ENCODE results near the gene OPALIN.

OPALIN gene

DNA sequence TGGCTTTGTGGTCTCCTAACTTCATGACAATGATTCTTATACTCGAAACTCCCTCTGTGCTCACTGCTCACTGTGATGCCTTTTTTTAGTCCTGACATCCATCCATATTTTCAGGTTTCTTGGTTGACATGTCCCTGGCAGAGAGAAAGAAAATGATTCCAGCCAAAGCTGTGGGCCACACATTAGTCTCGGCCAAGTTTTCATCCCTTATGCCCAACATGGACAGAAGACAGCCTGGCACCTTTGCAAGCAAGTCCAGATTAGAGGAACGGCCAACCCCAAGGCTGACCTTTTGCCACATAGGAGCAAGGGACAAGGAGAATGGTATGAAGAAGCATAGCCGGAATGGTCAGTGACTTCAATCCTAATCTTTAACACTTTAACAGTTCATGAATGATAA lies 8.7 kb upstream of the OPALIN start:
- no peaks in the 10 kb centered on the region for H3K4me1 Mint-ChIP-seq
- CTCF ChIA-PET = no interaction called here
- no peaks in the 10 kb centered on the region for H3K36me3 Mint-ChIP-seq
- no peak overlapping the region for H3K4me3 Mint-ChIP-seq
- H3K27ac Mint-ChIP-seq = no peak overlapping the region
- peaks cover 6% of the 10 kb centered on the region for H3K27me3 Mint-ChIP-seq
- H3K9me3 Mint-ChIP-seq = no peaks in the 10 kb centered on the region
- no peak for DNase-seq

DNA sequence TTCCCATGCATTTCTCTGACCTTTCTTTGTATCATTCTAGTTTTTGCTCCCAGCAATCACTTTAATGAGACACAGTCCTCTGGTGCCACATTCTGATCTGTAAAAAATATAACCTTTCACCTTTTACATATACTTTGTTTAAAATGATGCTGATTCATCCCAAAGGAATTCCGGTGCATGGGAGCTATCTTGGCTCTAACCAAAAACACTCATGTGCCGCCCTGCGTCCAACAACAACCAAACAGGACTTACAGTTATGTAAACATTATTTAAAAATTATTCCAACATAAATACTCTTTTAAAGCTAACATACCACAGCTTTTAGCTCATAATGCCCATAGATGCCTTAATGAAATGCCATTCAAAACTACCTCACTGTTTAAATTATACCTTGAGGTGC lies 7.7 kb upstream of the OPALIN start:
- H3K9me3 Mint-ChIP-seq = no peaks in the 10 kb centered on the region
- H3K4me3 Mint-ChIP-seq = no peak overlapping the region
- no peaks in the 10 kb centered on the region for H3K4me1 Mint-ChIP-seq
- CTCF ChIA-PET = interaction anchor here (1.3 kb wide), 1 partner anchor 364 kb away, joined by 3 read pairs; no protein-coding TSS in a partner anchor
- DNase-seq = no peak
- no peak overlapping the region for H3K27ac Mint-ChIP-seq
- H3K36me3 Mint-ChIP-seq = no peaks in the 10 kb centered on the region
- no peaks in the 10 kb centered on the region for H3K27me3 Mint-ChIP-seq

DNA sequence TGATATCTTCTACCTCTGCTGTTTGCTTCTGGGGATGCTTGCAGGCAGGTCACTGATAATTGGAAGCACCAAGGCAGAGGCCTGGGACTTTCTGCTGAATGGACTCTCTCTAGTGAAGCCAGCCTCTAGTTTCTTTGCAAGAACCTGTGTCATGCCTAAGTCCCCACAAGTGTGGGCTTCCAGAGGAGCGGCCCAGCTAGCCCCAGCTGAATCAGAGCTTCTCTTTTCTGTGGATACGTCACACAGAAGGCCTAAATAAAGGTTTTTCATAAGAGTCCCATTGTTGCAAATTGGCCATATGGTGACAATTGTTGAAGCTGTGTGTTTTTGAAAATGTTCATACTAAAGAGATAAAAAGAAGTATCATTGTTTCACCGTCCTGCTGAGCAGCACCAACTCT lies 6.8 kb upstream of the OPALIN start:
- Mint-ChIP-seq H3K4me1 (no peaks in the 10 kb centered on the region), H3K27ac (no peak overlapping the region), H3K36me3 (no peaks in the 10 kb centered on the region), H3K27me3 (no peaks in the 10 kb centered on the region), H3K4me3 (no peak overlapping the region), H3K9me3 (no peaks in the 10 kb centered on the region)
- no peak for DNase-seq
- CTCF ChIA-PET = interaction anchor here (1.3 to 2.6 kb wide), 3 partner anchors 9 to 363 kb away, joined by 3 to 14 read pairs (median 3); no protein-coding TSS in a partner anchor

DNA sequence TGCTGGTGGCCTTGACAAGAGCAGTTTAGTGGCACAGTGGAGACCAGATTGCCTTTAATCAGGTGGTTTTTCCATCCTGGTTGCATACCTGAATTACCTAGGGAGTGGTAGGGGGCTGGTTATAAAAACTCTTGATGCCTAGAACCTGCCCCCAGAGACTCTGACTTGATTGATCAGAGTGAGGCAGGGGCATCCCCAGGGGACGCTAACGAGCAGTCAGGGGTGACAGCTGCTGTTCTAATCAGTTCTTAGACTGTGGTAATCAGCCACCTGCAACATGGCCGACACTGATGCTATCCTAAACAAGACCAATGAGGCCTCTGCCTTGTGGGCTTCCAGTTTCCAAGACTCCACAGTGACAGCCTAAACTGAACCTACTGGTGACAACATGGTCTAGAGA lies 2.0 kb upstream of the OPALIN start:
- no peaks in the 10 kb centered on the region for H3K36me3 Mint-ChIP-seq
- H3K27ac Mint-ChIP-seq = no peak overlapping the region
- no peaks in the 10 kb centered on the region for H3K4me1 Mint-ChIP-seq
- DNase-seq = no peak
- H3K4me3 Mint-ChIP-seq = no peak overlapping the region
- no peaks in the 10 kb centered on the region for H3K9me3 Mint-ChIP-seq
- peaks cover 7% of the 10 kb centered on the region for H3K27me3 Mint-ChIP-seq
- CTCF ChIA-PET = interaction anchor here (0.7 kb wide), 1 partner anchor 9 kb away, joined by 3 read pairs; no protein-coding TSS in a partner anchor

DNA sequence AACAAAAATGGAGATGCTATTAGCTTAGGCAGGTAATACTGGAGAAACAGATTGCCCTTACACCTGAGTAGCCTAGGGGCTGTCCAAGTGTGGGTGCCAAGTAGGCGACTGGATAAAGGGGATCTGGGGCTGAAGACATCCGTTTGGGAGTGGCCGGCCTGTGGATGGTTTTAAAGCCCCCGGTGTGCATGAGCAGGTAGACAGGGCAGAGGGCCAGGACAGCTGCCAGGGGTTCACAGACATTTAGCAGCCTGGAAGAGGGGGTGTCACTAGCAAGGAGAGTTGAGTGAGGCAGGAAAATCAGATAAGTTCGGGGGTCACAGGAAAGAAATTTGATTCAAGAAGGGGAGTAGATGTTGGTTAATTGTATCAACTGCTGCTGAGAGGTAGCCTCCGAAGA lies 1.5 kb upstream of the OPALIN start:
- H3K27me3 Mint-ChIP-seq = peaks cover 8% of the 10 kb centered on the region

DNA sequence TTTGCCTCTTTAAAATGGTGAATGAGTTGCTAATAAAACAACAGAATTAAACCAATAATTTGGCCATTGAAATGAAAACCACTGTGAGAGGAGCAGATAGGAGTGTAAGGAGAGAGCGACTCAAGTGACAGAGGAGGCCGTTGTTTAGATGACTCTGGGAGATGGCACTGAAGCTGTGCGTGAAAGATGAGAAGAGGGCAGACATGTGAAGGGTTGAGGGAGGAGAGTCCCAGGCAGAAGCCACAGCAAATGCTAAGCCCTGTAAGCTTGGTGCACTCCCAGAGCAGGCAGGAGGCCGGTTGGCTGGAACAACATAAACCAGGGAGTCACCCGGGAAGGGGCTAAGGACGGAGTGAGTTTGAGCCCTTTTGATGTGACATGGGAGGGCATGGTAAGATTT lies 814 bp upstream of the OPALIN start:
- Mint-ChIP-seq H3K36me3 (no peaks in the 10 kb centered on the region), H3K4me1 (no peaks in the 10 kb centered on the region), H3K9me3 (no peaks in the 10 kb centered on the region), H3K27ac (no peak overlapping the region), H3K4me3 (no peak overlapping the region), H3K27me3 (peaks cover 12% of the 10 kb centered on the region)
- CTCF ChIA-PET = no interaction called here
- DNase-seq = no peak

More for the DNA sequence above, 1.5 kb upstream of the OPALIN start:
- Mint-ChIP-seq H3K36me3 (no peaks in the 10 kb centered on the region), H3K27ac (no peak overlapping the region), H3K9me3 (no peaks in the 10 kb centered on the region), H3K4me1 (no peaks in the 10 kb centered on the region), H3K4me3 (no peak overlapping the region)
- DNase-seq = no peak
- CTCF ChIA-PET = interaction anchor here (0.7 kb wide), 1 partner anchor 10 kb away, joined by 3 read pairs; no protein-coding TSS in a partner anchor

DNA sequence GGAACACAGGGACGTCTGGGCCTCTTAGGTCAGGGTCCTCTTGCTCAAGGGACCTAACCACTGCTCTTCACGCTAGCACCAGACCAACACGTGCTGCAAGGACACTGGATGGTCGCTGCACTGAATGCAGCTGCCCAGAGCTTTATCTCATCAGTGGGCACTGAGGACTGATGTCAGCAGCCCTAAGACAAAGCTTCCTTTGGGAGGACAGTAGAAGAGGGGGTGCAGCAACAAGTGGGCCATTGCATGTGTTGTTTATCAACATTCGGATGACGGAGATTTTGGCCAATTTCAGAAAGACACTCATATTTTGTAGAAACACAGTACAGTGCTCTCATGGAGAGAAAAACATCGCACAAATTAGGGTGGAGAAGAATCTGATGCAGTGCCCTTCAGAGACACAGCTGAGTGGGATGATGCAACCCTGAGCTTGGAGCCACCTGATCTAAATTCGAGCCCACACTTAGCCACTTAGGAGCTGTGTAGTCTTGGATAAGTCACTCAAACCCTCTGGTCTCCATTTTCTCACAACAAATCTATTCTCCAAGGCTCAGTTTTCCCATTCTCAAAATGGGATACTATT lies 1.7 kb downstream of the OPALIN start:
- no peak for DNase-seq
- Mint-ChIP-seq H3K9me3 (no peaks in the 10 kb centered on the region), H3K4me1 (no peaks in the 10 kb centered on the region), H3K4me3 (no peak overlapping the region), H3K27ac (no peak overlapping the region), H3K36me3 (no peaks in the 10 kb centered on the region), H3K27me3 (peaks cover 20% of the 10 kb centered on the region)
- CTCF ChIA-PET = interaction anchor here (2.3 kb wide), 1 partner anchor 13 kb away, joined by 7 read pairs; no protein-coding TSS in a partner anchor

DNA sequence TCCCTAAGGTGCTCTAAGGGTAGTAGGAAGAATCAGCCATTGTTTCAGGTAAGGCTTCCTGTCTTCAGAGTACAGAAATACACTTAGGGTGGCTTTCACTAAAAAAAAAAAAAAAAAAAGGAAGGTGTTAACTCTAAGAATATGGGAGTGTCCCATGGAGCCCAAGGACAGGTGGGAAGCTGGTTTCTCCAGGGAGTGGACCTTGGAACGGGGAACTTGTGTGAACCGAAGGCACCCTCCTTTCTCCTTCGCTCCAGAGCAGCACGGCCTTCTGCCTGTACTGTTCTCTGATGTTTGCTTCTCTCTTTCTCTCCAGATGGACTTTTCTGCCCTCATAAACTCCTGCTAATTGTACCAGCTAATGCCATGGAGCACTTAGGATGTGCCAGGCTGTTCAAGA lies 6.2 kb downstream of the OPALIN start:
- H3K27ac Mint-ChIP-seq = no peak overlapping the region
- H3K4me1 Mint-ChIP-seq = no peaks in the 10 kb centered on the region
- DNase-seq = no peak
- H3K4me3 Mint-ChIP-seq = no peak overlapping the region
- H3K27me3 Mint-ChIP-seq = peaks cover 27% of the 10 kb centered on the region
- CTCF ChIA-PET = interaction anchor here (0.7 kb wide), 1 partner anchor 18 kb away, joined by 3 read pairs; no protein-coding TSS in a partner anchor
- H3K9me3 Mint-ChIP-seq = no peaks in the 10 kb centered on the region
- no peaks in the 10 kb centered on the region for H3K36me3 Mint-ChIP-seq

DNA sequence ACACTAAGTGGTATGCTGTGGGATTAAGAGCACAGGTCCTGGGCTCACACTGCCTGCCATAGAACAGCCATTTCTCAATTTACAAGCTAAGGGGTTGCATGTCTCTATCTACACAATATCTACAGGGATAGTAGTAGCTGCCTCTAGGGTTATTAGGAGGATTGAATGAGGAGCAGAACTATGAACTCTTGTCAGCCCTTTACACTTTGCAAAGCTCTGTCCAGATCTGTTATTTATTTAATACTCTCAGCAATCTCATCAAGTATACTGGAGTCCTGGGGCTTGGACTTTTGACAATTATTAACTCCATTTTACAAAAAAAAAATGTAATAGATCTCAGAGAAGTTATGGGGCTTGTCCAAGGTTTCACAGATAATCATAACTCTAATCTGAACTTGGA lies 6.8 kb downstream of the OPALIN start:
- Mint-ChIP-seq H3K27me3 (peaks cover 27% of the 10 kb centered on the region), H3K9me3 (no peaks in the 10 kb centered on the region), H3K27ac (no peak overlapping the region), H3K4me1 (no peaks in the 10 kb centered on the region), H3K36me3 (no peaks in the 10 kb centered on the region), H3K4me3 (no peak overlapping the region)
- CTCF ChIA-PET = no interaction called here
- no peak for DNase-seq

DNA sequence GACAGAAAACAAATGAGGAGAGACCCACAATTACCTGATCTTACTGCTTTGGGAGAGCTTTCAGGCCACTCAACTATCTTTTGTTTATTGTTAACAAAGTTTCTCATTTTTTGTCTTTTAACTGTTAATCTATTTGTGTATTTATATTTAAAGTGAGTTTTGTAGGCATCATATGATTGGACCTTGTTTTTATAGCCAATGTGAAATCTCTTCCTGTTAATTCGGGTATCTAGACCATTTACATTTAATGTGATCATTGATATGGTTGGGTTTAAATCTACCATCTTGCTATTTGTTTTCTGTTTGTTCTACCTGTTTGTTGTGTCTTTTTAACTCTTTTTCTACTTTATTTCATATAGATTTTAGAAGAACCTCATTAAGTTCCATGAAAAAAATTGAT lies 12.5 kb downstream of the OPALIN start:
- Mint-ChIP-seq H3K36me3 (no peaks in the 10 kb centered on the region), H3K27me3 (peaks cover 22% of the 10 kb centered on the region), H3K4me3 (no peak overlapping the region), H3K4me1 (no peaks in the 10 kb centered on the region), H3K9me3 (peaks cover 5% of the 10 kb centered on the region), H3K27ac (no peak overlapping the region)
- DNase-seq = no peak
- CTCF ChIA-PET = no interaction called here

DNA sequence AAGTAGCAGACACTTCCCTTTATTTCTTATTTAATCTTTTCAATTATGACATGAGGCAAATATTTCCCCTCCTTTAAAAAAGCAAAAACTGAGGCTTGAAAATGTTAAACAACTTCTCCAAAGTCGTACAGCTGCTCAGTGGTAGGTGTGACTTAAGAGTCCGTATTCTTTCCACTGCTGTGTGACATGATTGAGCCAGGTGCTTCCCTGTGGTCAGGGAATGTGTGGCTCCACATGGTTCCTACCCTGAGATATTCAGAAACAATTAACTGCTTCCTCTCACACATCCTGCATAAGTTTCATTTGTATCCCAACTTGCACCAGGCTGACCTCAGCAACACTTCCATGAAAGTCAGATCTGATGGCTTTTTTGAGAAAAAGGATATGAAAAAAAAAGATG lies 13.6 kb downstream of the OPALIN start:
- Mint-ChIP-seq H3K4me3 (no peak overlapping the region), H3K36me3 (no peaks in the 10 kb centered on the region), H3K27ac (no peak overlapping the region), H3K4me1 (no peaks in the 10 kb centered on the region), H3K27me3 (peaks cover 23% of the 10 kb centered on the region), H3K9me3 (peaks cover 5% of the 10 kb centered on the region)
- CTCF ChIA-PET = no interaction called here
- DNase-seq = no peak

DNA sequence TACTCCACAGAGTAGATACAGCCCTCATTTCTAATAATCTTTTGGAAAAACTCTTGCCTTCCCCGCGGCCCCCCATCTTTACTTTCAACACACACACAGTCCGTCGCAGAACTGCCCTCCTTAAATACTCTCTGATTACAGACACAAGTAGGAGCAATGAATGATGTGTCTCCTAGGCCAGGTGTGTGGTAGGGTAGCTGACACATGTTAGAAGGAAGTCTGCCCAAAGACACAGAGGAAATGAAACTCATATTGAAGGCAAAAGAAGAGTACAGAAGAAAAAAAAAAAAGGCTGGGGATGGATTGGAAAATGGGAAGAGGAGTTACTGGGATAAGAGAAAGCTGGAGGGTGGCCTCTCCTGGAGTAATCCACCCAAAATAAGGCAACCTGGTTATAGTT lies 14.6 kb downstream of the OPALIN start:
- CTCF ChIA-PET = no interaction called here
- Mint-ChIP-seq H3K27me3 (peaks cover 18% of the 10 kb centered on the region), H3K9me3 (peaks cover 5% of the 10 kb centered on the region), H3K4me1 (no peaks in the 10 kb centered on the region), H3K4me3 (no peak overlapping the region), H3K36me3 (no peaks in the 10 kb centered on the region), H3K27ac (no peak overlapping the region)
- DNase-seq = no peak

DNA sequence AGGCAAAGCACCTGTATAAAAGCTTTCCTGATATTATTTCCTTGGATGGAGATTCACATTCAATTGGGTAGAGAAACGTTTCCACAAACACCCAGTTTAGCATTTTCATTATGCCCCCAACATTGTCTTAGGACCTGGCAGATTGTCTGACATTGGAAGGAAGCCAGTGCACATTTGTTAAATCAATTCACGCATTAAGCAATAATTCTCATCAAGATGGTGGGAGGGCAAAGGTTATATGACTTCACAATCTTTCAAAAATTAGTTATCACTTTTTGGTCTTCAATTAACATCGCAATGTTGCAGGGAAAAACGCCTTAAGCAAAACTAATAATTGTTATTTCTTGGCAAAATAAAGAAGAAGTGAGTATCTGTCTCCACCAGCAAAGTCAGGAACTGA lies 16.4 kb downstream of the OPALIN start:
- no peak overlapping the region for H3K27ac Mint-ChIP-seq
- CTCF ChIA-PET = interaction anchor here (5.4 kb wide), 1 partner anchor 113 kb away, joined by 45 read pairs; no protein-coding TSS in a partner anchor
- peaks cover 5% of the 10 kb centered on the region for H3K9me3 Mint-ChIP-seq
- no peak for DNase-seq
- no peaks in the 10 kb centered on the region for H3K4me1 Mint-ChIP-seq
- H3K4me3 Mint-ChIP-seq = no peak overlapping the region
- no peaks in the 10 kb centered on the region for H3K36me3 Mint-ChIP-seq
- peaks cover 20% of the 10 kb centered on the region for H3K27me3 Mint-ChIP-seq

DNA sequence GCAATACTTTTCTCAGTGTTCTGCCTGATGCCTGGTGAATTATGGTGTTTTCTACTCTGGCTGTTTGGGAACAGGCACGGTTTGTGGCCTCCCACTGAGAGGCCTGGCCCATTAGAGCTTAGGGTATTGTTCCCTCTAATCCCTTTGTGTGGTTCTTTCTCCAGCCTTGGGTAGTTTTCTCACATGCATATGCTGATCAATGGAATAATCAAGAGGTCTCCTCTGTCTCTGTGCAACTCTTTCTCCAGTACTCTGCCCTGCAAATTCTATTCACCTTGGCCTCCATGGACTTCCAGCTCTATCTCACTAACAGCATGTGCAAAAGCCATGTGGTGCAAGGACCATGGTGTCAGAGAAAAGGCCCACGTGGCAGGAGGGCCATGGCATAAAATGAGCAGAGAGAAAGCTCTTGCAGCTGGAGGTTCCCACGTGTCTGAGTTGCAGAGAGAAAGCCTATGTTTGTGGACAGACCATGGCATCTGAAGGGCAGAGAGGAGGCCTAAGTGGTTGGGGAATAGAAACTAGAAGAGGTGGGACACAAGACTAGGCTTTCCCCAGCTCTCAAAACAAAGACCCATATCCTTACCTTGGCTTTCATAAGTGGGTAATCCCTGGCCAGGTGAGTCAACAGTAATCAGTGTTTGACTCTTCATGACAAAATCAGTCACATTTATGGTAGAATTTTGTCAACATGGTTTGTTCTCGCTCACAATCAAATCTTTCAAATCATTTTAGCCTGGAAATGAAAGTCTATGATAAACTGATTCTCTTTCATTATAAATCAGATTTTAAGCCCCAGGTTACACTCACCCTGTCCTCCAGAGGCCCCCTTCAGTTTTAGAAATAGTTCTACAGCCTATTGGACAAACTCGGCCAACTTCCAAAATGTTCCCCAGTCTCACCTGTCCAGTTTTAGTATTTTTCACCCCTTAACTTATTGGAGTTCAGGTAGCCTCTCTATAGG lies 17.3 kb downstream of the OPALIN start:
- Mint-ChIP-seq H3K36me3 (no peaks in the 10 kb centered on the region), H3K27me3 (peaks cover 24% of the 10 kb centered on the region), H3K9me3 (peaks cover 5% of the 10 kb centered on the region), H3K27ac (no peak overlapping the region), H3K4me3 (no peak overlapping the region), H3K4me1 (no peaks in the 10 kb centered on the region)
- CTCF ChIA-PET = interaction anchor here (0.7 to 5.4 kb wide), 9 partner anchors 8 to 294 kb away, joined by 3 to 45 read pairs (median 4); no protein-coding TSS in a partner anchor
- DNase-seq = no peak
